HG03025 (cell line): ENCODE results near the gene SOX5.
"Not testable (repeated sequence)": the region's sequence is repeated elsewhere in the genome, so short reads cannot be mapped to it uniquely, and the experiment has no call there.

Source experiments
- ATAC-seq: cut with Tn5 transposase; IDR thresholded peaks from one replicate; pipeline ENCODE4 v1.9.1; 2021; ENCODE audit warnings: mild to moderate bottlenecking, moderate library complexity; ENCODE audit not compliant: unreplicated experiment, low FRiP score

Gene SOX5

GRCh38 chr12:23763724-23764123, 185.7 kb downstream of the SOX5 start:
- no peak for ATAC-seq

- ATAC-seq: no peak
These were observed 189.0 kb downstream of the SOX5 start for GRCh38 chr12:23760495-23760894.

- no peak for ATAC-seq
These were observed 190.9 kb downstream of the SOX5 start for GRCh38 chr12:23758608-23759007.

GRCh38 chr12:23757541-23757962, 191.9 kb downstream of the SOX5 start:
- ATAC-seq: no peak

- no peak for ATAC-seq
These were observed 193.1 kb downstream of the SOX5 start for GRCh38 chr12:23756416-23756815.

GRCh38 chr12:23753628-23754365, 195.7 kb downstream of the SOX5 start:
- no peak for ATAC-seq

GRCh38 chr12:23752245-23752644, 197.2 kb downstream of the SOX5 start:
- no peak for ATAC-seq

- no peak for ATAC-seq
These were observed 197.8 kb downstream of the SOX5 start for GRCh38 chr12:23751641-23752040.

GRCh38 chr12:23750923-23751322, 198.5 kb downstream of the SOX5 start:
- ATAC-seq: no peak

- ATAC-seq: no peak
These were observed 204.8 kb downstream of the SOX5 start for GRCh38 chr12:23744696-23745095.

- no peak for ATAC-seq
These were observed 206.9 kb downstream of the SOX5 start for GRCh38 chr12:23742574-23742973.

GRCh38 chr12:23731493-23731892, 218.0 kb downstream of the SOX5 start:
- ATAC-seq: no peak

GRCh38 chr12:23731035-23731434, 218.4 kb downstream of the SOX5 start:
- no peak for ATAC-seq

GRCh38 chr12:23729359-23729758, 220.1 kb downstream of the SOX5 start:
- no peak for ATAC-seq

- no peak for ATAC-seq
These were observed 222.8 kb downstream of the SOX5 start for GRCh38 chr12:23726646-23727045.

GRCh38 chr12:23722655-23723054, 226.8 kb downstream of the SOX5 start:
- no peak for ATAC-seq

- ATAC-seq: no peak
These were observed 228.2 kb downstream of the SOX5 start for GRCh38 chr12:23721268-23721667.

GRCh38 chr12:23719493-23719892, 230.0 kb downstream of the SOX5 start:
- no peak for ATAC-seq

- not testable (repeated sequence) for ATAC-seq
These were observed 239.1 kb downstream of the SOX5 start for GRCh38 chr12:23710361-23710760.

GRCh38 chr12:23708185-23708837, 241.2 kb downstream of the SOX5 start:
- no peak for ATAC-seq

GRCh38 chr12:23707270-23707669, 242.2 kb downstream of the SOX5 start:
- ATAC-seq: no peak
